Nephron (organoid): ENCODE measurements around the gene NIPAL1.

Experiments used
- H3K27ac Mint-ChIP-seq, 3 experiments: 2 replicates each; pipeline ENCODE4 v1.8.0; 2020; ENCODE audit warnings: mixed read lengths in 3 of 3, mild to moderate bottlenecking in 2 of 3, moderate library complexity in 1 of 3
- H3K27me3 Mint-ChIP-seq: 2 replicates; pipeline ENCODE4 v1.8.0; 2021; ENCODE audit warnings: low read depth, mild to moderate bottlenecking, moderate library complexity, mixed read lengths
- H3K36me3 Mint-ChIP-seq: 2 replicates; pipeline ENCODE4 v1.8.0; 2020; ENCODE audit warnings: low read depth, mixed read lengths
- H3K4me1 Mint-ChIP-seq: 2 replicates; pipeline ENCODE4 v1.8.0; 2020; ENCODE audit warnings: mixed read lengths
- H3K4me3 Mint-ChIP-seq, 3 experiments: 2 replicates each; pipeline ENCODE4 v1.8.0; 2020; ENCODE audit warnings: mild to moderate bottlenecking in 3 of 3, mixed read lengths in 3 of 3, moderate library complexity in 2 of 3
- H3K9me3 Mint-ChIP-seq: 2 replicates; pipeline ENCODE4 v1.8.0; 2020; ENCODE audit warnings: mixed read lengths
- TF ChIP-seq, protein P1 (sequence below), 3 experiments: fragments of 200-600 bp; sonication (generic); IDR thresholded peaks; one replicate each; pipeline ENCODE4 v1.5.0; 2021; ENCODE audit warnings: antibody characterized with exemption in 3 of 3; ENCODE audit not compliant: unreplicated experiment in 3 of 3

The NIPAL1 gene

DNA sequence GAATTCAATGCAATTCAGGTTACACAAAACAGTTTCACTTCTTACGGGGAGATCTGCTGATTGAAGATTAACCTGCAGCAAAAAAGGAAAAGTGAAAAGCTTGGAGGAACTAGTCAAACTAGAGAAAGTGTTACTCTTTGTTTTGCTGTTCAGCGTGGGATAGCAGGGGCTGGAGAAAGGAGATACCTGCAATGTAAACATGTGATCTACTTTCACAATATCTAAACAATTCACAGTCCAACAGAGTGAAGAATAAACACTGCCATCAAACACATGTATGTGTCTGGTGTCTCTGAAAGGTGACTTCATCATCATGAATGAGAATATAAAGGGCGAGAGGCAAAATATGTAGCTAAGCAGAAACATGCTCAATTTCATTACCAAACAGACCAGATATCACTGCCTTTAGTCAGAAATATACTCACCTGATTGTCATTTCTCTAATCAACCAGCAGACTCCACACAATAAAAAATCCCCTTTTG is 26.4 kb downstream of the NIPAL1 start:
- peaks cover 5% of the 10 kb centered on the region for H3K27me3 Mint-ChIP-seq
- no peak overlapping the region for H3K4me3 Mint-ChIP-seq

DNA sequence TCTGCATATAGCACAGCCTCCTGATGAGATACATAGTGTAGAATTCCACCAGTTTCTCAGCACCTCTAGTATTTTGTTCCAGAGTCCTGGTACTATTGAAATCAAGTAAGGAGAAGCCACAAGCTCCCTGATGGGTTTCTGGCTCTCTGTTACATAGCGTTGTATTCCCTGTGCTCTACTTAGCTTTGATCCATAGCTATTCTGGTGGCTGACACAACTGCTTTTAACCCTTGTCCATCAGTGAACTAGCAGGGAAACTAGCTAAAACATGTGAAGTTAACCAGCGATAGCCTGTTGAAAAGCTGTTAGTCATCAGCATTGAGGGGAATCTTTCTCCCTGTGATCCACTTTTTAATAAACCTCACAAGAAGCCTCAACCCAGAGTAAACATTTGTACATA is 26.9 kb downstream of the NIPAL1 start:
- TF ChIP-seq, protein P1, sequence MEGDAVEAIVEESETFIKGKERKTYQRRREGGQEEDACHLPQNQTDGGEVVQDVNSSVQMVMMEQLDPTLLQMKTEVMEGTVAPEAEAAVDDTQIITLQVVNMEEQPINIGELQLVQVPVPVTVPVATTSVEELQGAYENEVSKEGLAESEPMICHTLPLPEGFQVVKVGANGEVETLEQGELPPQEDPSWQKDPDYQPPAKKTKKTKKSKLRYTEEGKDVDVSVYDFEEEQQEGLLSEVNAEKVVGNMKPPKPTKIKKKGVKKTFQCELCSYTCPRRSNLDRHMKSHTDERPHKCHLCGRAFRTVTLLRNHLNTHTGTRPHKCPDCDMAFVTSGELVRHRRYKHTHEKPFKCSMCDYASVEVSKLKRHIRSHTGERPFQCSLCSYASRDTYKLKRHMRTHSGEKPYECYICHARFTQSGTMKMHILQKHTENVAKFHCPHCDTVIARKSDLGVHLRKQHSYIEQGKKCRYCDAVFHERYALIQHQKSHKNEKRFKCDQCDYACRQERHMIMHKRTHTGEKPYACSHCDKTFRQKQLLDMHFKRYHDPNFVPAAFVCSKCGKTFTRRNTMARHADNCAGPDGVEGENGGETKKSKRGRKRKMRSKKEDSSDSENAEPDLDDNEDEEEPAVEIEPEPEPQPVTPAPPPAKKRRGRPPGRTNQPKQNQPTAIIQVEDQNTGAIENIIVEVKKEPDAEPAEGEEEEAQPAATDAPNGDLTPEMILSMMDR (IDR thresholded peaks at IDR 0.05; ENCODE audit: unreplicated experiment in 3 of 3), result no peak
- H3K9me3 Mint-ChIP-seq, result no peaks in the 10 kb centered on the region
- no peak overlapping the region for H3K4me3 Mint-ChIP-seq
- H3K36me3 Mint-ChIP-seq, result no peaks in the 10 kb centered on the region
- H3K27ac Mint-ChIP-seq, result peak overlapping the region; percentile 50 to 81 (median 72)
- H3K4me1 Mint-ChIP-seq, result no peaks in the 10 kb centered on the region
- H3K27me3 Mint-ChIP-seq, result peaks cover 5% of the 10 kb centered on the region

More for the DNA sequence above, 26.4 kb downstream of the NIPAL1 start:
- TF ChIP-seq, protein P1 (IDR thresholded peaks at IDR 0.05; ENCODE audit: unreplicated experiment in 3 of 3), result no peak
- Mint-ChIP-seq H3K27ac (peak overlapping the region; percentile 50 to 81 (median 72)), H3K4me1 (no peaks in the 10 kb centered on the region), H3K9me3 (no peaks in the 10 kb centered on the region), H3K36me3 (no peaks in the 10 kb centered on the region)

GRCh38 chr4:48044298-48044697 is 27.7 kb downstream of the NIPAL1 start:
- Mint-ChIP-seq H3K27ac (no peak overlapping the region), H3K4me1 (no peaks in the 10 kb centered on the region), H3K27me3 (peaks cover 5% of the 10 kb centered on the region), H3K4me3 (no peak overlapping the region), H3K36me3 (no peaks in the 10 kb centered on the region), H3K9me3 (no peaks in the 10 kb centered on the region)
- TF ChIP-seq, protein P1 (IDR thresholded peaks at IDR 0.05; ENCODE audit: unreplicated experiment in 3 of 3), result no peak

GRCh38 chr4:48046059-48046458 is 29.5 kb downstream of the NIPAL1 start:
- Mint-ChIP-seq H3K9me3 (peaks cover 2% of the 10 kb centered on the region), H3K27me3 (peaks cover 9% of the 10 kb centered on the region), H3K36me3 (no peaks in the 10 kb centered on the region), H3K4me1 (no peaks in the 10 kb centered on the region), H3K4me3 (no peak overlapping the region), H3K27ac (no peak overlapping the region)
- TF ChIP-seq, protein P1 (IDR thresholded peaks at IDR 0.05; ENCODE audit: unreplicated experiment in 3 of 3), result no peak

DNA sequence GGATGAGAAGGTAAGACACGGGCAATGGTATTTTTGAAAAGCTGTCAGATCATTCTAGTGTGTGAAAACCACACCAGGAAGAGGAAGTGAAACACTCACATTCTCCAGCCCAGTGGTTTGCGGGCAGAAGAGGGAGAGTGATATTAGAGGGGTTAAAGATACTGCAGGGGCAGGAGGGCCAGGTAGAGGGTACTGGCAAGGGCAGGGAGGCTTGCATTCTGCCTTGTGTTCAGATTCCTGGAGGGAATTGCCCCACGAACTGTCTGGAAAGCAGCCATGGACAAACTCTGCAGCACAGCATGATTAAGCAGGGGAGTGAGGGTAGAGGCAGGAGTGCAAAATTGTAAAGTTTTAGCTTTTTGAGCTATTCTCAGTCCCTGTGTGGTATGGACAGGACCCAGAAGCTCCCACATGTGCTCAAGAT is 30.9 kb downstream of the NIPAL1 start:
- Mint-ChIP-seq H3K27ac (no peak overlapping the region), H3K9me3 (peaks cover 2% of the 10 kb centered on the region), H3K36me3 (no peaks in the 10 kb centered on the region), H3K27me3 (peaks cover 9% of the 10 kb centered on the region), H3K4me3 (no peak overlapping the region), H3K4me1 (no peaks in the 10 kb centered on the region)
- TF ChIP-seq, protein P1 (IDR thresholded peaks at IDR 0.05; ENCODE audit: unreplicated experiment in 3 of 3), result no peak

DNA sequence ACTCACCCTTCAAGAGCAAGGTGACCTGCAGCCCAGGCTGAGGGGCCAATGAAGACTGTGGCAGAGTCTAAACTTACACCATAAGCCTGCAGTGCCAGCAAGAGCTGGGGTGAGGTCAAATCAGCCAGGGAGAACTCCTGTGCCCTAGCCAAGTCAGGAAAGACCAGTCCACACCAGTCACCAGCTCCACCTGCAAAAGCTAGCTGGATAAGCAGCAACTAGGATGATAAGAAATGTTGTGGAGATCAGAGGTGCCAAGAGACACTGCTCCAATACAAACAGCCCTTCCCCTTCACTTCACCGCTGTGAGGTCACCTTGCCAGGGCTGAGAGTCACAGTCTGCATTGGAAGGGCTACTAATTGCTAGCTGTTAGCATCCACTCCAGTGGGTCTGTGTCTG is 31.3 kb downstream of the NIPAL1 start:
- H3K4me1 Mint-ChIP-seq, result no peaks in the 10 kb centered on the region
- TF ChIP-seq, protein P1 (IDR thresholded peaks at IDR 0.05; ENCODE audit: unreplicated experiment in 3 of 3), result no peak
- no peak overlapping the region for H3K4me3 Mint-ChIP-seq
- no peak overlapping the region for H3K27ac Mint-ChIP-seq
- H3K36me3 Mint-ChIP-seq, result no peaks in the 10 kb centered on the region
- H3K9me3 Mint-ChIP-seq, result peaks cover 2% of the 10 kb centered on the region
- peaks cover 9% of the 10 kb centered on the region for H3K27me3 Mint-ChIP-seq
